ENCODE measurements around the gene NPM1.

The NPM1 gene

DNA sequence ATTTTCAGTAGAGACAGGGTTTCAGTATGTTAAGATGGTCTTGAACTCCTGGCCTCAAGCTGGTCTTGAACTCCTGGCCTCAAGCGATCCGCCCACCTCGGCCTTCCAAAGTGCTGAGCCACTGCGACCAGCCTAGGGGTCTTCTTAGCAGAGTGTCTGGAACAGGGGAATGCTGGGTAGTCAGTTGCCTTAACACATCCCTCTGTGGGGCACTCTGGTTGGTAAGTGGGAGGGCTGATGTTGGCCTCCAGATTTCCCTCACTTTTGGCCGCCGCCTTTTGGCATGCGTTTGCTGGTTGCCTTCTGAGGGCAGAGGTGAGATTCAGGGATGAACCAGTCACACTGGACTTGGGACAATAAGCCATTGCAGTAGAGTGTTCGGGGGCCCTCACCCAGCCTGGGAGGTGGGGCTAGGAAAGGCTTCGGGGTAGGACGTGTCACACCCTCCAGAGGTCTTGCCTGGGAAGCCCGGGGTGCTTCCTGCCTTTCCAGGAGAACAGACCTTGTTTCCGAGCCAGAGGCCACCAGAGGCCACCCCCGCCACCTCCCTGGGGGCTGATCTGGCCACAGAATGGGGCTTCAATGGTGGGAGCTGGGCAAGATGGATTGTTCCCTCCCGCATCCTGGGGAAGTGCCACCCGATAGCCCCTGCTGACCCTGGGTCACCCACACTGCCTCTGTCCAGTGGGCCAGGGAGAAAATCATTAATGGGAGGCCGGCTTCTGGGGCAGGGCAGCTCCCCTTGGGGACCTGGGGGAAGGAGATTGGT, 45.1 kb downstream of the NPM1 start:
- TF ChIP-seq TARDBP (IDR thresholded peaks at IDR 0.05) = no peak
- TF ChIP-seq, protein P1, sequence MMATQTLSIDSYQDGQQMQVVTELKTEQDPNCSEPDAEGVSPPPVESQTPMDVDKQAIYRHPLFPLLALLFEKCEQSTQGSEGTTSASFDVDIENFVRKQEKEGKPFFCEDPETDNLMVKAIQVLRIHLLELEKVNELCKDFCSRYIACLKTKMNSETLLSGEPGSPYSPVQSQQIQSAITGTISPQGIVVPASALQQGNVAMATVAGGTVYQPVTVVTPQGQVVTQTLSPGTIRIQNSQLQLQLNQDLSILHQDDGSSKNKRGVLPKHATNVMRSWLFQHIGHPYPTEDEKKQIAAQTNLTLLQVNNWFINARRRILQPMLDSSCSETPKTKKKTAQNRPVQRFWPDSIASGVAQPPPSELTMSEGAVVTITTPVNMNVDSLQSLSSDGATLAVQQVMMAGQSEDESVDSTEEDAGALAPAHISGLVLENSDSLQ (IDR thresholded peaks at IDR 0.05) = no peak

DNA sequence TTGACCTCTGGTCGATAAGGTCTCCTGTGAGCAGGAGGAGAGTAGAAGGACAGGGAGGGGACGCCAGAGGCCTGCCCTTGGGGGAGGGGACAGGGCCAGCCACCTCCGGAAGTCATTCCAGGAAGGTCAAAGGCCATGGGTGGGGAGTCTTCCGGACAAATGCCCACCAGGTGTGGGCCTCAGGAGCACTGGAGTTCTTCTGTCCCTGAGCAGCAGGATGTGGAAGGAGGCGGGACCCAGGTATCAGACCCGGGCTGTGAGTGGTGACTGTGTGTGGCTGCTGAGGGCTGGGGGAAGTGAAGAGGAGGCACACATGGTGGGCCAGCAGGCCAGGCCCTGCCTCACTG, 45.7 kb downstream of the NPM1 start:
- no peak for DNase-seq (ENCODE audit: extremely low spot score)
- ChIA-PET POLR2A (no interaction called here), CTCF (no interaction called here)
- TF ChIP-seq ZNF384 (IDR thresholded peaks at IDR 0.05) (no peak), TARDBP (IDR thresholded peaks at IDR 0.05) (no peak), SUZ12 (IDR thresholded peaks at IDR 0.05) (no peak), FOXM1 (IDR thresholded peaks at IDR 0.05; ENCODE audit: borderline replicate concordance) (no peak), ELF4 (IDR thresholded peaks at IDR 0.05) (no peak), LEF1 (IDR thresholded peaks at IDR 0.05; ENCODE audit: borderline replicate concordance) (no peak), HDGF (IDR thresholded peaks at IDR 0.05; ENCODE audit: borderline replicate concordance) (no peak), FOXK2 (IDR thresholded peaks at IDR 0.05) (no peak), BHLHE40 (IDR thresholded peaks at IDR 0.05; ENCODE audit: borderline replicate concordance) (no peak), FOXA1 (IDR thresholded peaks at IDR 0.05) (no peak), L3MBTL2 (conservative IDR thresholded peaks at IDR 0.05) (no peak), NFRKB (IDR thresholded peaks at IDR 0.05) (no peak), SP1 (IDR thresholded peaks at IDR 0.05) (no peak), CTBP1 (IDR thresholded peaks at IDR 0.05; ENCODE audit: borderline replicate concordance) (no peak), ARNT (IDR thresholded peaks at IDR 0.05) (no peak)
- TF ChIP-seq, protein P1 (IDR thresholded peaks at IDR 0.05) = no peak

More for the DNA sequence above, 45.1 kb downstream of the NPM1 start:
- ChIA-PET POLR2A (no interaction called here), CTCF (no interaction called here)
- no peak for DNase-seq (ENCODE audit: extremely low spot score)

DNA sequence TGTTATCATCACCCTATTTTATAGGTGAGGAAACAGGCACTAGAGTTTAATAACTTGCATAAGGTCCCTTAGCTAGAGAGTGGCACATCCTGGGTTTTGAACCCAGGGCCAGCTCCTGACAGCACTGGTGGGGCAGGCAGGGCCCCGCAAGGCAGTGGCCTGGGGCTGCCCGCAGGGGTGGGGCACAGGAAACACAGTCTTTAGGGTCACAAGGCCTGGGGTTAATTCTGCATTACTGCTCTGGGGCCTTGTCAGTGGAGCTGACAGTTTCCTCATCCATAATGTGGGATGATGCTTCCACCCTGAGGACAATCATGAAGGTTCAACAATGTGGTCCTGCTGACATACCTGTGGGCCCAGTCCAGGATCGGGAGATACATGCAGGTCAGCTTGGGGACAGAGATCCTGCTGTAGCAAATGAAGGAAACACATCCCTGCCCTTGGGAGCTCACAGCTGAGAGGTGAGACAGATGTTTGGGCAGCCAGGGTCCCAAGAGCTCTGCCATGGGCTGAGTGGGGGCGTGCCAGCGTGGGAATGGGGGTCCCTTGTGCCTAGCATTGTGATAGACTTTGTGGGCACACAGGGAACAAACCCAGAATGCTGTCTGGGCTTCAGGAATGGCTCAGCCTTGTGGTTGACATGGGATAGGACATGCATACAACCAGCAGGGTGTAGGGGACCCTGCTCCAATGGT, 46.5 kb downstream of the NPM1 start:
- TF ChIP-seq FOXK2 (IDR thresholded peaks at IDR 0.05) (no peak), NFRKB (IDR thresholded peaks at IDR 0.05) (no peak), FOXM1 (IDR thresholded peaks at IDR 0.05; ENCODE audit: borderline replicate concordance) (no peak), SUZ12 (IDR thresholded peaks at IDR 0.05) (no peak), FOXA1 (IDR thresholded peaks at IDR 0.05) (no peak), ZNF384 (IDR thresholded peaks at IDR 0.05) (no peak), TARDBP (IDR thresholded peaks at IDR 0.05) (no peak), BHLHE40 (IDR thresholded peaks at IDR 0.05; ENCODE audit: borderline replicate concordance) (no peak), CTBP1 (IDR thresholded peaks at IDR 0.05; ENCODE audit: borderline replicate concordance) (no peak), L3MBTL2 (conservative IDR thresholded peaks at IDR 0.05) (no peak), ARNT (IDR thresholded peaks at IDR 0.05) (no peak), SP1 (IDR thresholded peaks at IDR 0.05) (no peak), HDGF (IDR thresholded peaks at IDR 0.05; ENCODE audit: borderline replicate concordance) (no peak), ELF4 (IDR thresholded peaks at IDR 0.05) (no peak), LEF1 (IDR thresholded peaks at IDR 0.05; ENCODE audit: borderline replicate concordance) (no peak)
- TF ChIP-seq, protein P1 (IDR thresholded peaks at IDR 0.05) = no peak
- no peak for DNase-seq (ENCODE audit: extremely low spot score)
- CTCF ChIA-PET = no interaction called here
- POLR2A ChIA-PET = no interaction called here

DNA sequence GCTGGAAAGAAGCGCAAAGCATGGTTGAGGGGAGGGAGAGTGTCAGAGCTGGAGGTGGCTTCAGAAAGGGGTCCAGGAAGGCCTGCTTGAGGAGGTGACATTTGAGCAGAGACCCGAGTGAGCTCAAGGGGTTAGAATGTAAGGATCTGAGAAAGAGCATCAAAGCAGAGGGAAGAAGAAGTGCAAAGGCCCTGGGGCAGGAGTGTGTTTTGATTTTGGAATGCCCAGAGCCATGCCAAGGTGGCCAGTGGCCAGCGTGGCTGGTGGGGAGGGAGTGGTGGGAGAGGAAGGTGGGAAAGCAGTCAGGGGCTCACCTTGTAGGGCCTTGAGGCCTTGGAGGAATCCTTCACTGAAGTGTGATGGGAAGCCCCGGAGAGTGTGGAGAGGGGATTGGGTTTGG, 47.2 kb downstream of the NPM1 start:
- ChIA-PET CTCF (interaction anchor here (0.5 kb wide), 1 partner anchor 59 kb away, joined by 3 read pairs; no protein-coding TSS in a partner anchor), POLR2A (interaction anchor here (1.1 kb wide), 1 partner anchor 10 kb away, joined by 3 read pairs; no protein-coding TSS in a partner anchor)
- no peak for DNase-seq (ENCODE audit: extremely low spot score)
- no peak for TF ChIP-seq FOXK2 (IDR thresholded peaks at IDR 0.05)
- TF ChIP-seq TARDBP (IDR thresholded peaks at IDR 0.05) = no peak
- no peak for TF ChIP-seq BHLHE40 (IDR thresholded peaks at IDR 0.05; ENCODE audit: borderline replicate concordance)
- no peak for TF ChIP-seq SP1 (IDR thresholded peaks at IDR 0.05)
- TF ChIP-seq L3MBTL2 (conservative IDR thresholded peaks at IDR 0.05) = no peak
- TF ChIP-seq ARNT (IDR thresholded peaks at IDR 0.05) = no peak
- TF ChIP-seq, protein P1 (IDR thresholded peaks at IDR 0.05) = no peak
- no peak for TF ChIP-seq NFRKB (IDR thresholded peaks at IDR 0.05)
- no peak for TF ChIP-seq CTBP1 (IDR thresholded peaks at IDR 0.05; ENCODE audit: borderline replicate concordance)
- TF ChIP-seq ZNF384 (IDR thresholded peaks at IDR 0.05) = no peak
- no peak for TF ChIP-seq LEF1 (IDR thresholded peaks at IDR 0.05; ENCODE audit: borderline replicate concordance)
- TF ChIP-seq HDGF (IDR thresholded peaks at IDR 0.05; ENCODE audit: borderline replicate concordance) = no peak
- TF ChIP-seq SUZ12 (IDR thresholded peaks at IDR 0.05) = no peak

DNA sequence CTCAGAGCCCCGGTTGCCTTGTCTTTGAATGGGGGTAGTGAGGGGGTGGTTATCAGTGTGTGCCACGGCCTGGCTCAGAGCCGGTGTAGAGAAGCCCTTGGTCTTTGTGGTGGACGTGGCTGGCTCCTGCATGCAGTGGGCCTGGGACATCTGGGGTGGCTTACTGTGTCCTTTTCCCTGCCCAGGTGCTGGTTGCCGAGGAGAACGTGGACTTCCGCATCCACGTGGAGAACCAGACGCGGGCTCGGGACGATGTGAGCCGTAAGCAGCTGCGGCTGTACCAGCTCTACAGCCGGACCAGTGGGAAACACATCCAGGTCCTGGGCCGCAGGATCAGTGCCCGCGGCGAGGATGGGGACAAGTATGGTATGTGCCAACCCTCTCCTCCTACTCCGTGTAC, 48.3 kb downstream of the NPM1 start:
- ChIA-PET POLR2A (interaction anchor here (1.1 kb wide), 1 partner anchor 9 kb away, joined by 3 read pairs; no protein-coding TSS in a partner anchor), CTCF (interaction anchor here (0.7 kb wide), 1 partner anchor 27 kb away, joined by 5 read pairs; no protein-coding TSS in a partner anchor)
- no peak for DNase-seq (ENCODE audit: extremely low spot score)
- TF ChIP-seq SP1 (IDR thresholded peaks at IDR 0.05) (no peak), NFRKB (IDR thresholded peaks at IDR 0.05) (no peak), CTBP1 (IDR thresholded peaks at IDR 0.05; ENCODE audit: borderline replicate concordance) (no peak), HDGF (IDR thresholded peaks at IDR 0.05; ENCODE audit: borderline replicate concordance) (no peak), ELF4 (IDR thresholded peaks at IDR 0.05) (no peak), FOXA1 (IDR thresholded peaks at IDR 0.05) (no peak), FOXM1 (IDR thresholded peaks at IDR 0.05; ENCODE audit: borderline replicate concordance) (no peak), FOXK2 (IDR thresholded peaks at IDR 0.05) (no peak), ARNT (IDR thresholded peaks at IDR 0.05) (no peak), TARDBP (IDR thresholded peaks at IDR 0.05) (no peak), SUZ12 (IDR thresholded peaks at IDR 0.05) (no peak), ZNF384 (IDR thresholded peaks at IDR 0.05) (no peak), L3MBTL2 (conservative IDR thresholded peaks at IDR 0.05) (no peak), BHLHE40 (IDR thresholded peaks at IDR 0.05; ENCODE audit: borderline replicate concordance) (no peak), LEF1 (IDR thresholded peaks at IDR 0.05; ENCODE audit: borderline replicate concordance) (no peak)
- TF ChIP-seq, protein P1 (IDR thresholded peaks at IDR 0.05) = no peak
